BE2C (cell line): ENCODE results near the gene CPA5.

Experiments used
- DNase-seq: peaks from one replicate; pipeline ENCODE4 v3.0.0-alpha.2; 2020
- H3K27me3 ChIP-seq: fragments of 250-450 bp; sonication (Bioruptor Pico); 2 replicates; pipeline ENCODE4 v1.5.1; 2020; ENCODE audit warnings: mild to moderate bottlenecking
- H3K36me3 ChIP-seq: fragments of 250-450 bp; sonication (Bioruptor Pico); 2 replicates; pipeline ENCODE4 v1.5.1; 2020; ENCODE audit warnings: mild to moderate bottlenecking
- H3K4me1 ChIP-seq: fragments of 250-450 bp; sonication (Bioruptor Pico); 2 replicates; pipeline ENCODE4 v1.5.1; 2020
- H3K4me3 ChIP-seq: 2 replicates; pipeline ENCODE4 v1.5.1; 2011; ENCODE audit warnings: low read depth, low read length
- H3K9me3 ChIP-seq: fragments of 250-450 bp; sonication (Bioruptor Pico); 2 replicates; pipeline ENCODE4 v1.5.1; 2020
- TF ChIP-seq, protein P1 (sequence below): IDR thresholded peaks from 2 replicates; pipeline ENCODE4 v1.5.1; 2012; ENCODE audit warnings: mild to moderate bottlenecking, low read depth, low read length

The CPA5 gene

DNA sequence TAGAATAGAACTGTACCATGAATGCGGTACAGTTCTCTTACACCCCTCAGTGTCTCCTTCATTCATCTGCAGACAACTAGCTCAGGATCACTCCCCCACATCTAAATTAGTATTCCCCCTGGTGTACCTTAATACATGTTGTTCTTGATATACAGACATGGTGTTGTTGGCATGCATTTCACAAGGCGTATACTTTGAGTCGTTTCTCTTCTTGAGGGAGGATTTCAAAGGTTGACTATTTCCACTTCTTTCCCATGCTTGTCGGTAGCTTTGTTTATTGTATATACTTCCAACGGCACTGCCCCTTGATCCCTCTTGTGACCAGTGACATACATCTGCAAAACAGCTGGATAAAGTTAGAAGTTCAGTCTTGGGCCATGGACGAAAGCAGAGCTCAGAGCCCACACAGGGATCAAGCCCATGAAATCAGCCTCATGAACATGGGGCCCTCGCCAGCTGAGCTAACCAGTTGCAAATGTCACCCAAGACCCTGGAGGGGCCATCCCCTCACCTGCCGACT, 43.1 kb upstream of the CPA5 start:
- no peaks in the 10 kb centered on the region for H3K36me3 ChIP-seq
- no peak overlapping the region for H3K4me3 ChIP-seq
- TF ChIP-seq, protein P1, sequence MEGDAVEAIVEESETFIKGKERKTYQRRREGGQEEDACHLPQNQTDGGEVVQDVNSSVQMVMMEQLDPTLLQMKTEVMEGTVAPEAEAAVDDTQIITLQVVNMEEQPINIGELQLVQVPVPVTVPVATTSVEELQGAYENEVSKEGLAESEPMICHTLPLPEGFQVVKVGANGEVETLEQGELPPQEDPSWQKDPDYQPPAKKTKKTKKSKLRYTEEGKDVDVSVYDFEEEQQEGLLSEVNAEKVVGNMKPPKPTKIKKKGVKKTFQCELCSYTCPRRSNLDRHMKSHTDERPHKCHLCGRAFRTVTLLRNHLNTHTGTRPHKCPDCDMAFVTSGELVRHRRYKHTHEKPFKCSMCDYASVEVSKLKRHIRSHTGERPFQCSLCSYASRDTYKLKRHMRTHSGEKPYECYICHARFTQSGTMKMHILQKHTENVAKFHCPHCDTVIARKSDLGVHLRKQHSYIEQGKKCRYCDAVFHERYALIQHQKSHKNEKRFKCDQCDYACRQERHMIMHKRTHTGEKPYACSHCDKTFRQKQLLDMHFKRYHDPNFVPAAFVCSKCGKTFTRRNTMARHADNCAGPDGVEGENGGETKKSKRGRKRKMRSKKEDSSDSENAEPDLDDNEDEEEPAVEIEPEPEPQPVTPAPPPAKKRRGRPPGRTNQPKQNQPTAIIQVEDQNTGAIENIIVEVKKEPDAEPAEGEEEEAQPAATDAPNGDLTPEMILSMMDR, result no peak
- no peaks in the 10 kb centered on the region for H3K27me3 ChIP-seq
- no peak for DNase-seq
- H3K9me3 ChIP-seq, result no peaks in the 10 kb centered on the region
- H3K4me1 ChIP-seq, result no peaks in the 10 kb centered on the region; the same call in 1 of the 2 replicates

DNA sequence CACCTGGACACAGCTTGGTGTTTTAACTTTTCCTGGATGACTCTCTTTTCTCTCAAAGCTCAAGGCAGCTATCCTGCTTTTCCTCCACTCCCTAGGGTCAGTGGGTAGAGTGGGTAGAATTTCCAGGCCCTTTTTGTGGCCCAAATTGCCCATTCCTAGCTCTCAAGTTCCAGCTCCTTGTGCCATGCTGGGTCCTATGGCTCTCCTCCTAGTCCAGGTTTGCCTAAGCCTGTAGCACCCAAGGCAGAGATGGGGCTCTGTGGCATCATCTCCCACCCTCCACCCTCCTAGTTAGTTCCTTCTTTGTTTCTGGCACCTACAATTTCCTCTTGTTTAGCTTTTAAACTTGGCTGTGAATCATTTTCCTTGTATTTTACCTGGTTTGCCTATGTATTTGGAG, 42.0 kb upstream of the CPA5 start:
- no peaks in the 10 kb centered on the region for H3K36me3 ChIP-seq
- H3K4me1 ChIP-seq, result no peaks in the 10 kb centered on the region; the same call in 1 of the 2 replicates
- TF ChIP-seq, protein P1, result no peak
- H3K9me3 ChIP-seq, result peaks cover 2% of the 10 kb centered on the region; the same call in 1 of the 2 replicates
- H3K4me3 ChIP-seq, result no peak overlapping the region
- no peaks in the 10 kb centered on the region for H3K27me3 ChIP-seq
- DNase-seq, result no peak

DNA sequence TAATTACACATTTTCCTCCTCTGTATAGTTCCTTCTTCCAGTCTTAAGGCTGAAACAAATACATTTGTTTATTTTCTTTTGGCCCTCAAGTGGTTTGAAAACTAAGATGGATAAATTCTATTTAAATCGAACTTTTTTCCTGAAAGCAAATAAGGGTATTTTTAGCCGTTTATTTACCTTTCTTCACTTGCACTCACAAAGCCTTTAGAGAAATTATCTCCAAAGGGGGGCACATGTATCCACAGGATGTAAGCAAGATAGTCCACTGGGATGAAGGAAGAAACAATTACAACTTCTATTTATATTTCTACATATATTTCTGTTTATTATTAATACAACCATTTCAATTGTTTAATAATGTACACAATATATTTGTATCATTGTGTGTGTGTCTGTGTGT, 41.5 kb upstream of the CPA5 start:
- Histone ChIP-seq H3K4me1 (no peaks in the 10 kb centered on the region; the same call in 1 of the 2 replicates), H3K36me3 (no peaks in the 10 kb centered on the region), H3K4me3 (no peak overlapping the region), H3K9me3 (peaks cover 2% of the 10 kb centered on the region; the same call in 1 of the 2 replicates), H3K27me3 (no peaks in the 10 kb centered on the region)
- TF ChIP-seq, protein P1, result no peak
- no peak for DNase-seq

DNA sequence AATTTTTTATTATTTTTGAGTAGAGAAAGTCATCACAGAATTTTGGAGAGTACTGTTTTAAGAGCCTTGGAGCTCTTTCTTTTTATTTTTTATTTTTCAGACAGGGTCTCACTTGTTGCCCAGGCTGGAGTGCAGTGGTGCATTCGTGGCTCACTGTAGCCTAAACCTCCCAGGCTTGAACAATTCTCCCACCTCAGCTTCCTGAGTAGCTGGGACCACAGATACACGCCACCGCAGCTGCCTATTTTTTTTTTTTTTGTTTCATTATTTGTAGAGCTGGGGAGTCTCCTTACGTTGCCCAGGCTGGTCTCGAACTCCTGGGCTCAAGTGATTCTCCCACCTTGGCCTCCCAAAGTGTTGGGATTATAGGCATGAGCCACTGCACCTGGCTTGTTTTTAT, 41.1 kb upstream of the CPA5 start:
- Histone ChIP-seq H3K4me1 (no peaks in the 10 kb centered on the region; the same call in 1 of the 2 replicates), H3K36me3 (no peaks in the 10 kb centered on the region), H3K27me3 (no peaks in the 10 kb centered on the region), H3K4me3 (no peak overlapping the region), H3K9me3 (peaks cover 2% of the 10 kb centered on the region; the same call in 1 of the 2 replicates)
- DNase-seq, result no peak
- TF ChIP-seq, protein P1, result no peak

DNA sequence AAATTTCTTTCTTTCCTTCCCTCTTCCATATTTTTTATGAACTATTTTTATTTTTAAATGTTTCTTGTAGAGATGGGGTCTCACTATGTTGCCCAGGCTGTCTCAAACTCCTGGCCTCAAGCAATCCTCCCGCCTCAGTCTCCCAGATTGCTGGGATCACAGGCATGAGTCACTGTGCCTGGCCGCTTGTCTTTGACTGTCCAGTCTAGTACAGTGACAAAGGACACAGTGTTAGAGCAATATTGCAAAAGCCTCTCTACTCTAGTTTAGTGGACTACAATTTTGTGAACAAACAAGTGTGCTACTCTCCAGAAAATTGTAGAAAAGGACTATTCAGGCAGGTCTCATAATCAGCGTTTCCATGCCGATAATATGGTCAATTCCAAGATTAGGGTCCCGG, 40.6 kb upstream of the CPA5 start:
- H3K27me3 ChIP-seq, result no peaks in the 10 kb centered on the region
- H3K4me3 ChIP-seq, result no peak overlapping the region
- no peaks in the 10 kb centered on the region for H3K36me3 ChIP-seq
- H3K9me3 ChIP-seq, result peaks cover 2% of the 10 kb centered on the region; the same call in 1 of the 2 replicates
- TF ChIP-seq, protein P1, result no peak
- no peak for DNase-seq
- no peaks in the 10 kb centered on the region; the same call in 1 of the 2 replicates for H3K4me1 ChIP-seq

DNA sequence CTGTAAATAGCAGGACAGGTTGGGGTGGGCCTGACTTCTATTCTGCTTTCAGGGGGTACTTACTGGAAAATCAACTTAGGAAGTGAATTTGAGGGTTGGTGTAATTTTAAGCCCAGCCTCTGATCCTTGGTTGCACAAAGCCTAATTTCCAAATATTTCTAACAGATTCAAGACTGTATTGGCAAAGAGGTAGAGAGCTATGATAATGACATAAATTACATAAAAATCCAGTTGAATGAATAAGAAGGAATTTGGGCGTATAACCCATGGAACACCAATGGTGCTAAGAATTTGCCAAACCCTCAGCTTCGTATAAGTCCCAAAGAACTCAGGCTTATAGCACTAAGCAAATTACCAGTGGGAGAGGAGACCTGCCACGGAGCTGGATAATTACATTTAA, 39.7 kb upstream of the CPA5 start:
- TF ChIP-seq, protein P1, result no peak
- no peak overlapping the region for H3K4me3 ChIP-seq
- no peaks in the 10 kb centered on the region for H3K36me3 ChIP-seq
- no peaks in the 10 kb centered on the region; the same call in 1 of the 2 replicates for H3K4me1 ChIP-seq
- peaks cover 2% of the 10 kb centered on the region; the same call in 1 of the 2 replicates for H3K9me3 ChIP-seq
- no peak for DNase-seq
- H3K27me3 ChIP-seq, result no peaks in the 10 kb centered on the region
